Fibroblast of the aortic adventitia (primary cell): ENCODE results near the gene SYNGR3. TPM values are rescaled to one million over a fixed set of nuclear protein-coding genes. Genes with fewer than 3 reads are reported as not detected.
A peak's percentile ranks its signal among the peaks of the same experiment; 100 is the strongest.

Source experiments
- DNase-seq: peaks from one replicate; pipeline ENCODE4 v3.0.0-alpha.2; 2010; ENCODE audit warnings: low read depth
- H3K4me3 ChIP-seq: 2 replicates; pipeline ENCODE4 v1.5.1; 2011; ENCODE audit warnings: low read depth, mild to moderate bottlenecking, control low read depth, low read length, moderate library complexity
- total RNA-seq: library from RNA; depleted of rRNA; stranded (reverse); fragments of >200 nt; gene quantifications from 2 replicates; pipeline ENCODE4 v1.2.3, GENCODE V29; 2012; ENCODE audit warnings: low replicate concordance
- TF ChIP-seq, protein P1 (sequence below): IDR thresholded peaks from 2 replicates; pipeline ENCODE4 v1.5.1; 2011; ENCODE audit warnings: mild to moderate bottlenecking, low read length, control low read depth, inconsistent platforms; ENCODE audit not compliant: insufficient read depth

SYNGR3 gene
- total RNA-seq, 1 donor = 1.4 TPM

DNA sequence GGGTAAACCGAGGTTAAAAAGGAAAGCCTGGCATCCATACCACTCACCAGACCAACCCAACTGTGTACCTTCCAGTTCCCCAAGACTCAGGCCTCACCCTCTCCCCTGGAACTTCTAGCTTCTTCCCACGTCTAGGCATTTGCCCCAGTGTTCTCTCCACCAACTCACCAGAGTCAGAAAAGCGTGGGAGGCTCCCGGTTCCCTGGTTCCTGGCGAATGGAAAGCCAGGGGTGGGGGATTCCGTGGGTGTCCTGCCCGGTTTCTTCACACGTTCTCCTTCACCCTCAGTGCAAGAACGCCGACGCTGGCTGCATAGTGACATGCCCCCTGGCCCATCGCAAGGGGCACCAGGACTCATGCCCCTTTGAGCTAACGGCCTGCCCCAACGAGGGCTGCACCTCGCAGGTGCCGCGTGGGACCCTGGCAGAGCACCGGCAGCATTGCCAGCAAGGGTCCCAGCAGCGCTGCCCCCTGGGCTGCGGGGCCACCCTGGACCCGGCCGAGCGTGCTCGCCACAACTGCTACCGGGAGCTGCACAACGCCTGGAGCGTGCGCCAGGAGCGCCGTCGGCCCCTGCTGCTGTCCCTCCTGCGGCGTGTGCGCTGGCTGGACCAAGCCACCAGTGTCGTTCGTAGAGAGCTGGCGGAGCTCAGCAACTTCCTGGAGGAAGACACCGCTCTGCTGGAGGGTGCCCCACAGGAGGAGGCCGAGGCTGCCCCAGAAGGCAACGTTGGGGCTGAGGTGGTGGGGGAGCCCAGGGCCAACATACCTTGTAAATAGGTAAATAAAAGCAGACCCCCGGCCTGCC is 21.4 kb upstream of the SYNGR3 start:
- no peak overlapping the region for H3K4me3 ChIP-seq
- TF ChIP-seq, protein P1, sequence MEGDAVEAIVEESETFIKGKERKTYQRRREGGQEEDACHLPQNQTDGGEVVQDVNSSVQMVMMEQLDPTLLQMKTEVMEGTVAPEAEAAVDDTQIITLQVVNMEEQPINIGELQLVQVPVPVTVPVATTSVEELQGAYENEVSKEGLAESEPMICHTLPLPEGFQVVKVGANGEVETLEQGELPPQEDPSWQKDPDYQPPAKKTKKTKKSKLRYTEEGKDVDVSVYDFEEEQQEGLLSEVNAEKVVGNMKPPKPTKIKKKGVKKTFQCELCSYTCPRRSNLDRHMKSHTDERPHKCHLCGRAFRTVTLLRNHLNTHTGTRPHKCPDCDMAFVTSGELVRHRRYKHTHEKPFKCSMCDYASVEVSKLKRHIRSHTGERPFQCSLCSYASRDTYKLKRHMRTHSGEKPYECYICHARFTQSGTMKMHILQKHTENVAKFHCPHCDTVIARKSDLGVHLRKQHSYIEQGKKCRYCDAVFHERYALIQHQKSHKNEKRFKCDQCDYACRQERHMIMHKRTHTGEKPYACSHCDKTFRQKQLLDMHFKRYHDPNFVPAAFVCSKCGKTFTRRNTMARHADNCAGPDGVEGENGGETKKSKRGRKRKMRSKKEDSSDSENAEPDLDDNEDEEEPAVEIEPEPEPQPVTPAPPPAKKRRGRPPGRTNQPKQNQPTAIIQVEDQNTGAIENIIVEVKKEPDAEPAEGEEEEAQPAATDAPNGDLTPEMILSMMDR = no peak
- DNase-seq = no peak

GRCh38 chr16:1971796-1972489 is 17.8 kb upstream of the SYNGR3 start, which contains the start of gene TBL3:
TSS of gene TBL3 (plus strand) at chr16:1972053. CDS start at chr16:1972165, 112 bp downstream.
- TF ChIP-seq, protein P1 = no peak
- H3K4me3 ChIP-seq = peak within 1 kb of the TSS; percentile 86
- peak; percentile 92 for DNase-seq

GRCh38 chr16:1972490-1972877 is 17.3 kb upstream of the SYNGR3 start:
- peak overlapping the region; percentile 86 for H3K4me3 ChIP-seq
- DNase-seq = no peak
- TF ChIP-seq, protein P1 = no peak

DNA sequence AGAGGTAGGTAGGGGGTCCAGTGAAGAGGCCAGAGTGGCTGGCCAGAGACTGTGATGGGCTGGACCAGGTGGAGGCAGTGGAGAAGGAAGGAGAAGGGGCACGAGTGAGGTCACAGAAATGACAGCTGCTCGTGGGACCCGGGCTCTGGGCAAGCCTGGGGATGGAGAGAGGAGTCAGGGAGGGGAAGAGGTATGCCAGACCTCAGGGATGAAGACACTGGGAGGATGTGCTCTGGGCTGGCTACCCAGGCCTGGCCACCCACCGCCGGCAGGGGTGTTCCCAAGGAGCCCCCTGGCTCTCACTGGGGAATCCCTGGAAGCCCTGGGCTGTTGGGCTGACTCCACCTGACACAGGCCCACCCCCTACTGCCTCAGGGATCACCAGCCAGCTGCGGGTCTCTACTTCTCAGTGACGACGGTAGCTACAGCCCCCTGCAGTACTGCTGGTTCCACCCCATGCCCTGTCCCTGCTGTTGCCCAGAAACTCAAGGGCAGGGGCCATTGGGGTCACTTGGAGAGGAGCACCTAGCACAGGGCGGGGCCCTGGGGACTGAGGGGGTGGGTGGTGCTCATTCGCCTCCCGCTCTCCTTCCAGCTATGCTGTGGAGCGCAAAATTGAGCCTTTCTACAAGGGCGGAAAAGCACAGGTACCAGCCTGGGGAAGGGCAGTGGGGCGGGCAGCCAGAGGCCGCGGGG is 16.2 kb upstream of the SYNGR3 start:
- DNase-seq = no peak
- no peak overlapping the region for H3K4me3 ChIP-seq
- TF ChIP-seq, protein P1 = no peak

GRCh38 chr16:1974157-1975070 is 15.4 kb upstream of the SYNGR3 start:
- TF ChIP-seq, protein P1 = no peak
- no peak overlapping the region for H3K4me3 ChIP-seq
- no peak for DNase-seq
